HG03175 (cell line): ENCODE results near the gene CCDC154.

Experiments used
- ATAC-seq: cut with Tn5 transposase; IDR thresholded peaks from one replicate; pipeline ENCODE4 v1.9.1; 2021; ENCODE audit warnings: mild to moderate bottlenecking, moderate library complexity; ENCODE audit not compliant: unreplicated experiment

Gene CCDC154

DNA sequence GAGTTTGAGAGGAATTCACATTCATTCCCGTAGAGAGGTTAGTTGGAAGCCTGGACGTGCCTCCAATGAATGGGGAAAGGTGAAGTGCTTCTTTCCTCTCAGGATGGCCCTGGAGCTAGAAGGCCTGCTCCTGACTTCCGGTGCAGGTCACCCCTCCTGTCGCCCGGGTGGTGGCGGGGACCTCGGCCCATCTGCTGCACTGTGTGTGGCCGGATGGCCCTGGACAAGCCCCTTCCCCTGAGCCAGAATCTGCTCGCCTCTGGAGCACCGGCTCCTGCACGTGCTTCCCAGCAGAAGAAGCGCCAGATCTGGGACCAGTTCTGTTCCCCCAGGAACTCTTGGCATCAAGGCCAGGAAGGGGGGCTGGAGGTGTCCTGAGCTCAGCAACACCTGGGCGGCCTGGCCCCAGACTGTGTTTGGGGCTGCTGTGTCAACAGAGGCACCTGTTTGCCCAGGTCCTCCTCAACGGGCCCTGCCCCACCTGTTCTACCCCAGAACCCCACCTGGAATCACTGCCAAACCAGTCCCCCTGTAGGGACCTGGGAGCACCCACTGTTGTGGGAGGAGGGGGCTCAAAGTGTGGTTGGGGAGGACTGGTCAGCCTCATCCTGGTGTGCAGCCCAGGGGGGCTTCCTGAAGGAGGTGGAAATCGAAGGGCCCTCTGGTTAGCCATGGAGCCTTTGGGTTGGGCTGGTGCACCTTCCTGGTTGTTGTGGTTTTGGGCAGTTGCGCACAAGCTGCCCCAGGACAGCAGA is 18.6 kb downstream of the CCDC154 start:
- no peak for ATAC-seq

DNA sequence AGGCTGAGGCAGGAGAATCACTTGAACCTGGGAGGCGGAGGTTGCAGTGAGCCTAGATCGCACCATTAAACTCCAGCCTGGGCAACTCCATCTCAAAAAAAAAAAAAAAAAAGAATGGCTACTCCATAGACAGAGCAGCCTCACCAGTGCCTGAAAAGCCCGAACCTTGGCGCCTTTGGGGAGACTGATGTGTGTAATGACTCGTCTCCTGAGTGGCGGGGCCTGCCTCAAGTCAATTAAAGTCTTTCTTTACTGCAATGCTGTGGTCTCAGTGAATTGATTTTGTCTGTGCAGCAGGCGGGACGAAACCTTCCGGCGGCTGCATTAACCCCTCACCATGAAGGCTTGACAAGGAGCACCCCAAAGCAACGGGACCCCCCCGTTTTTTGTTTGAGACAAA is 20.3 kb downstream of the CCDC154 start:
- ATAC-seq, result no peak

DNA sequence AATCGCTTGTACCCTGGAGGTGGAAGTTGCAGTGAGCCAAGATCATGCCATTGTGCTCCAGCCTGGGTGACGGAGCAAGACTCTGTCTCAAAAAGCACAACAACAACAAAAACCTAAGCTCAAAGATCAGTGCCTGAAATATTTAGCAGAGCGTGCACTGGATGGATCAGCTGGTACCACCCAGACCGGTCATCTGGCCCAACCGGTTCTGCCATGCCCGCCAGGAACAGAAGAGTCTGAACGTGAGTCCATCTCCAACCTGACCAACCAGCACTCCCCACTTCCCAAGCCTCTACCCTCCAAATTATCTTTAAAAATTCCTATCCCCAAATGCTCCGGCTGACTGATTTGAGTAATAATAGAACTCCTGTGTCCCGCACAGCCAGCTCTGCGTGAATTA is 22.3 kb downstream of the CCDC154 start:
- no peak for ATAC-seq

DNA sequence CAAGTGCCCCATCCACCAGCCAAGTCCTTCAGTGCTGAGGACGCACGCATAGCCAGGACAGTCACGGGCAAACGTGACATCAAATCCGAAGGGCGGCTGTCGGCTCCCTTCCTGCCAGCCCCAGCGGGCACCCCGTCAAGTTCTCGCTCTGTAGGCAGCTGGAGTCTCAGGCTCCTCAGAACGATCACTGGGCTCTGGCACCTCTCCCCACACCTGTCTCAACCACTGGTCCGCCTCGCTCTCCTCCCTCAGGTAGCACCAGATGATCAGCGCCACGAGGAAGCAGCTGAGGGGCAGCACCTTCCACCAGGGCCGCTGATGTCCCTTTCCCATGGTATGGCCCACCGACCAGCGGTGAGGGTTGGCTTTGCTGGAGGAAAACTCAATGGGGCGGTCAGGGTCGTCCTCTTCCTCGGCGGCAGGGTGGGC is 24.2 kb downstream of the CCDC154 start:
- no peak for ATAC-seq

DNA sequence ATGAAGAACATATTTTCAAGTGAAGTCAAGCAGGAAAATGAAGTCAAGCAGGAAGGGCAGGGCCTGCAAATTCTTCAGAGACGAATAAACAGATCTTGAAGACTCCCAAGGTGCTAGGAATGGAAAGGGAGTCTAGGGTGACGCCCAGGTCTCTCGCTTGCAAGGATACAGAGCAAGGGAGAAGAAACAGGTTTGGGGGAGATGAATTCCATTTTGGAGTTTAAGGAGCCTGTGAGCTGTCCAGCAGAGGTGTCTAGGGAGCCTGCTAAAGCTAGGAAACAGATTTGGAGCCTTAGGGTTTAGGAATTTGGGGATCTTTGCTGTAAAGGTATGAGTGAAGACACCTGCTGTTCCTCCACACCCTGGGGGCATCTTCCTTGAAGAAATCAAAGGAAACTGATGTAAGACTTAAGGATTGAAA is 27.8 kb downstream of the CCDC154 start:
- no peak for ATAC-seq

DNA sequence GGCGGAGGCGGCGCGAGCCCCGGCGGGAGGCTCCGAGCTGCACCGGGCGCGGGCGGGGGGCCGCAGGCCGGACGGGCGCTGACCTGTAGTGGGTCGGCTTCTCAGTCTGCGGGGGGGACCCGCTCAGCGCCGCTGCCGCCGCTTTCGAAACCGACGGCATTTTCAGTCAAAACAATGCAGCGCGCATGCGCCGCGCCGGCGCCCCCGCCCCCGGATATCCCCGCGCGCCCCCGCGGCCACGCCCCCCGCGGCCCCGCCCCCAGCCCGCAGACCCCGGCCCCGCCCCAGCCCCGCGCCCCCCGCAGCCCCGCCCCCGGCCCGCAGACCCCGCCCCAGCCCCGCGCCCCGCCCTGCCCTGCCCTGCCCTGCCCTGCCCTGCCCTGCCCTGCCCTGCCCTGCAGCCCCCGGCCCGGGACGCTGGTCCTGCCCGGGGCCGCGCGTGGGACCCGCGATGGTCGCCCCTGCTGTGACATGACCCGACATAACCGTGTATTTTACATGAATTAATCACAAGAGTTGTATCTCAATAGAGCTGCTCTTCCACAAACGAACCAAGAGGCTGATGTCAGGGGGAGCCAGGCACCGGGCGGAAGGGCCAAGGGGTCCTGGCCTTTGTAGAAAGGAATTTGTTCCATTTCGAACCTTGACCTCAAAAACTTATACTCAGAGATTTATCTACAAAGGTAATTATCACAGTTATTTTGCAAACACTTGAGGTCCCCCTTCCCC is 29.7 kb downstream of the CCDC154 start, which contains the start of gene UNKL:
UNKL (minus strand) TSS at position 173 of the 729 bp plus-strand sequence; CDS start at position 160, 13 bp downstream.
- ATAC-seq, result peak; percentile 56

DNA sequence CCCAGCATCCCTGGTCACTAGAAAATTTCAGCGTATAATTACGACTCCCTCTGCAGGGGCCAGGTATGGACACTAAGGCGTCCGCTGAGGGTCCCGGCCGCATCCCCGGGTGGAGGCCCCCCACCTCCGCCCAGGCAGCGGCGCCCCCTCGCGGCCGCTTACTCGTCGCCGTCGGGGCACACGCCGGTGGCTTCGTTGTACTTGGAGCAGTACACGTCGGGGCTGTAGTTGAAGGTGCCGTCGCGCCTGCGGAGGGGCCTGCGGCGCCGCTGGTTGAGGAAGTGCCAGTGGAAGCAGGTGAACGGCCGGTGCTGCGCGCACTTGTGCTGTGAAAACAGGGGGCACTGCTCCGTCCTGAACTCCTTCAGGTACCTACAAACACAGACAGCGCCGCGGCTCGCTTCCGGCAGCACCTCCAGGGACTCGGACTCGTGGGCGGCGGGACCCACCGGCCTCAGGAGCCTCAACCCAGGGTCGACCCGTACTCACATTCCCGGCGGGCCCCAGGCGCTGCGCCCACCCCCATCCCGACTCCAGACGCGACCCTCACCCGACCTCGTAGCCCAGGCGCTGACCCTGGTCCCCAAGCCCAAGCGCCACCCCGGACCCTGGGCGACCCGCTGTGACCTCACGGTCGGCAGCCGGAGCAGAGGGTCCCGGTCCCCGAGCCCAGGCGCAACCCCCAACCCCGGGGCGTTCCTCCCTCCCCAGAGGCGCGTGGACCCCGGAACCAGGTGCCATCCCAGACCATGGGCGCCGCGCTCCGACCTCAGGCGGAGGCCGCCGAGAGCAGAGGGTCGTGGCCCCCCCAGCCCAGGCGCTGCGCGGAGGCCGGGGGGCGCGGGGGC is 30.4 kb downstream of the CCDC154 start:
- ATAC-seq, result peak; percentile 39

DNA sequence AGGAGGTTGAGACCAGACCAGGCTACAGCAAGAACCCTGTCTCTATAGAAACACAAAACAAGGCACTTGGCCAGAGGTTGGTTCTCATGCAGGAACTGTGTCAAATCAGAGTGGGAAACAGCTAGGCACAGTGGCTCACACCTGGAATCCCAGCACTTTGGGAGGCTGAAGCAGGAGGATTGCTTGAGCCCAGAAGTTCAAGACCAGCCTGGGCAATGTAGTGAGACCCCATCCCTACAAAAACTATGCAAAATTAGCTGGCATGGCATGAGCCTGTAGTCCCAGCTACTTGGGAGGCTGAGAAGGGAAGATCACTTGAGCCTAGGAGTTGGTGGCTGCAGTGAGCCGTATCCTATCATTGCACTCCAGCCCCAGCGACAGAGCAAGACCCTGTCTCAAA is 31.5 kb downstream of the CCDC154 start:
- no peak for ATAC-seq

DNA sequence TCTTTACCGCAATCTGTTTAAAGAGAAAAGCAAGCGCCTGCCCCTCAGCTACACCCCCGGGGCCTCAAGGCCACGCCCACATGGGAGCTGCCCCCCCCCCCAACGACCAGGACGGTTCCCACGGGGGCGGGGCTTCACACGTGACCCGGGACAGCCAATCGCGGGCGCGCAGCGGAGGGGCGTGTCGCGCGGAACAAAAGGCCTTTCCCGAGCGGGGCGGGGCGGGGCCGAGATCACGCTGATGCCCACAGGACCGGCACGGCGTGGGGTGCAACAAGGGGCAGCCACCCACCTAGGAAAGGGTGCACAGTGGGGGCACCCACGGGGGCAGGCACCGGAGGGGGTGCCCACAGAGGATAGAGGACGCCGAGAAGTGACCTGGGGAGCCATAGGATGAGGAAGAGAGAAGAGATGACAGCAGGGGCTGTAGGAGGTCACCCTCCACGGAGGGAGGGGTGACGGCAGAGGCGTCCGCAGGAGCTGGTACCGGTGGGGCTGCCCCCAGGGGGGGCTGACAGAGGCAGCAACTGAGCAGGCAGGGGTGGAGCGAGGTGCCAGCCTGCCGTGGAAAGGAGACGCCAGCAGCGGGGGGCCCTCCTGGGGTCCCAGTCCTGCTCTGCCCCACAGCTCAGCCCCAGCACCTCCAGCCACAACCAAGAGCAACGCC is 36.1 kb downstream of the CCDC154 start:
- peak; percentile 72 for ATAC-seq

DNA sequence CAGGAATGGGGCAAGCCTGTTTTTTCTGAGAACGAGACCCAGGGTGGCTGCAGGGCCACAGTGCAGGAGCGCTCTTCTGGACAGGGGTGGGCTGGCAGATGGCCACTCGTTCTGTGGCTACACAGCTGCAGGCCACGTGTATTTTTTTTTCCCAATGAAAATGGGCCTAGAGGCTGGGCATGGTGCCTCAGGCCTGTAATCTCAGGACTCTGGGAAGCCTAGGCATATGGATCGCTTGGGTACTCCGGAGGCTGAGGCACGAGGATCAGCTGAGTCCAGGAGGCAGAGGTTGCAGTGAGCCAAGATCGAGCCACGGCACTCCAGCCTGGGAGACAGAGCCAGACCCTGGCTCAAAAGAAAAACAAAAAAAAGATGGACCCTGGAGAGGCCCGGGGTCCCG is 36.6 kb downstream of the CCDC154 start:
- ATAC-seq, result no peak

DNA sequence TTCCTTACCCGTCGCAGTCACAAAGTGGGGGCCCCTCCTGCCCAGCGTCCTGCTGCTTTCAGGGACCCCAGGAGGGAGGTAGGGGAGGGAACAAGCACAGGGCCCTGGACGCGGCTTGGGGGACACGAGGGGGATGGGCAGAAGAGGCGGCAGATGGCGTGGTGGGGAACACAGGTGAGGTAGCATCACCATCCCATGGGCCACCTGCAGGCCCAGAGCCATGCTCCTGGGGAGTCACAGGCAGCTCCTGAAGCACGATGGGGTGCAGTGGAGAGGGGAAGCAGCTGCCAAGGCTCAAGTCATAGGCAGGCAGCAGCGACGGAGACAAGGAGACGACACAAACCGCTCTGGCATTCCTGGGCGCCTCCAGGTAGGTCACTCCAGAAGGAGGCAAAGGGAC is 40.6 kb downstream of the CCDC154 start:
- no peak for ATAC-seq

DNA sequence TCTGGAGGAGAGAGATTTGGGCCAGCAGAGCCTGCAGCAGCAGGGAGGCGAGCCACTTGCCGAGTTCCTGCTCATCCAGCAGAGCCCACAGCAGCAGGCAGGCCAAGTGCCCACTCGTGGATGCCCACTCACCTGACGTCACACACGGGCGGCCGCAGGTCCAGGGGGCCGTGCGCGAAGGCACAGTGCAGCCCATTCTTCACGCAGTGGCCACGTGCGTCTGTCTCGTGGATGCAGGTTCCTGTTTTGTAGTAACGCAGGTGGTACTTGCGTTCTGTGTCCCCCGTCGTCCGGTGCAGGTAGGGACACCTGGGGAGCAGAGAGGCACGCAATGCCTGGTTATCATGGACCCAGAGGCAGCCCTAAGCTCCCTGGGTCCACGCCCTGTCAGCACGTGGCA is 41.3 kb downstream of the CCDC154 start:
- ATAC-seq, result no peak

DNA sequence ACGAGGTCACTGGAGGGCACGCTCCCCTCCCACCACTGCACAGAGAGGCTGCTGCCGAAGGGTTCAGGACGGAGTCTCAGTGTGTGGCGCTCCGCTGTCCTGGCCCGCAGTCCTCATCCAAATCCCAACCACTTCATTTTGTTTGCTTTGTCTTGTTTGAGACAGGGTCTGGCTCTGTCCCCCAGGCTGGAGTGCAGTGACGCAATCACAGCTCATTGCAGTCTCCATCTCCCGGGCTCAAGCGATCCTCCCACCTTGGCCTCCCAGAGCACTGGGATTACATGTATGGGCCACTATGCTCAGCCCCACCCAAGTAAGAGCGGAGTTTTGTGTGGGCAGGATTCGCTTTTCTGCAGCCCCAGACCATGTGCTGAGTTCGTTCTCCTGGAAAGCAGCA is 42.6 kb downstream of the CCDC154 start:
- ATAC-seq, result no peak

DNA sequence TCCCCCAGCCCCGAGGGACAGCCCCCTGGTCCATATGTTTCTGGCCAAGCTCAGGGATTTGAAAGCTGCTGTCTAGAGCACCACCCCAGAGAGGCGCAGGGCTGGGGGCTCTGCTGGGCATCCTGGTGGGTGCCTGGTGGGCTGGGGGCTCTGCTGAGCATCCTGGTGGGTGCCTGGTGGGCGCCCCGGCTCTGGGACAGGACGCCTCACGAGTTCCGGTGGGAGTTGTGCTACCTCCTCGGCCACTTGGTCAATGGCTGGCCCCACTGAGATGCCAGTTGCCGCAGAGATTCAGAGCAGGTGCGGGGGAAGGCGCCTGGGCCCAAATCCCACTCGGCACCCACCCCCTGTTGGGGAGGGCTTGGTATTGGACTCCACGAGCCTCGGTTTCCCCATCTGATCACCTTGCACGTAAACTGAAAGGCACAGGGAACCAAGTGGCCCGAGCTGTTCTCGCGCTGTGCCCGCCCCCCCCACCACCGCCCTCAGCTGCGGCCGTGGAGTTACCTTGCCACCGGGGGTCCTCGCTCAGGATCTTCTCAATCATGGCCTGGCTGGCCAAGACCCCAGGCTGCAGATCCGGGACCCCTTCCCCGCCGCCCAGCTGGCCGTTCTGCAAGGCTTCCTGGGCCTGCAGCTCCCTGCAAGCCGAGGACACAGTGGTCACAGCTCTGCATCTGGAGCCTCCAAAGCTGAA is 43.1 kb downstream of the CCDC154 start:
- ATAC-seq, result no peak

DNA sequence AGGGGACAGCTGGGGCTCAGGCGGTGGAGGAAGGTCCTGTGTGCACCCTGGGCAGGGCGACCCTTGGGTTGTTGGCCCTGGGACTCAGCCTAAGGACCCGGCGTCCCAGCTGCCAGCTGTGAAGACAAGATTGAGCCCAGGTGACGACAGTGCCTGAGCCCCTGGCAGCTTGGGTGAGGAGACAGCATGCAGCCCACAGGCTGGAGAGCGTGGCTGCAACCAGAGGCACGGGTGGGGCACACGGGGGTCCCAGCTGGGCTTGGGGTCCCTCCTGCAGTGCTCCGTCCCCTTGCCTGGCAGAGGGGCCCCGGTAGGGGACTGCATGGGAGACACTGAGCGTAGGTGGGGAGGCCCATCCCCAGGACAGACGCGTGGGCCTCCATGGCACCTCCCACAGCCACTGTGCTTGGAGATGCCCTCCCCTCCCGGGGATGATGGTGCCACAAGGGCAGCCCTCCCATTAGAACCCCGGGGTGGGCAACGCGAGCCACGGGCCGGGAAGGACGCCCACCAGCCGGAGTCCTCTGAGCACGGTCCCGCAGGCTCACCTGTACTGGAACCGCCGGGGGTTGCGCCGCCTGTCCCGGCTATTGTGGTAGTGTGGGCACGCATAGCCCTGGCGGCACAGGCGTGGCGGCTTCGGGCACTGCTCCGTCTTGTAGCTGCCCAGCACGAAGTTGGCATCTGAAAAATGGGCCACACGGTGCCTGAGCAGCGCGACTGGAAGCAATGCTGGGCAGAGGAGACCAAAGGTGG is 45.4 kb downstream of the CCDC154 start:
- ATAC-seq, result no peak

DNA sequence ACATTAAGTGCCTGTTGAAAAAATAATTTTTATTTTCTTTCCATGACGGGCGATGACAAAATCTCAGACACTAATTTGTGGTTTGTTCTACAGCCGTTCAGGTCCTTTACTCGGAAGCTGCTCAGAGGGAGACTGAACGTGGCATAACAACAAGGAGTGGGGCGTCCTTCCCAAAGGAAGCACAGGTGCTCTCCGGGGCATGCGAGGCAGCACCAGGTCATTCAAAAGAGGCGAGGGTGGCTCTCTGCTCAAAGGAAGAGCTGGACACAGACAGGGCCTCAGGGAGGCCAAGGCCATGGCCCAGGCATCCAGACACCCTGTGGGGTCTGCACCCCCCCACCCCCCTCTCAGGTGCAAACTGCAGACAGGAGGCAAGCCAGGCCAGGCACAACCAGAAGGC is 46.0 kb downstream of the CCDC154 start:
- no peak for ATAC-seq

DNA sequence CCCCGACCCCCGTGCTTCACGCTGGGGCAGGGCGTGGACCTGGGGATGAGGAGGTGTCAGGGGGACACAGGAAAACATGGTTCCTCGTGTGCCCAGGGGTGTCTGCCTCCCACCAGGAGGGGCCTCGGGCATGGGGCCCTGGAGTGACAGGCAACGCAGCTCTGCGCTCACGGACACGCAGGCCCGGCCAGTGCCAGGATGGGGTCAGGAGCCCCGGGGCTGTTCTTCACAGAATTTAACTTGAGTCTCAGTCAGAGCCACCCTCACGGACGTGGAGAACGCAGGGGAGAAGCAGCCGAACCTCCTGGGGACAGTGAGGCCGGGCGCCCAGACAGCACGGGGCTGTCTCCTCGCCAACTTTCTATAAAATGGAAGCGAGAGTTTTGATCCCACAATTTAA is 46.6 kb downstream of the CCDC154 start:
- ATAC-seq, result no peak

DNA sequence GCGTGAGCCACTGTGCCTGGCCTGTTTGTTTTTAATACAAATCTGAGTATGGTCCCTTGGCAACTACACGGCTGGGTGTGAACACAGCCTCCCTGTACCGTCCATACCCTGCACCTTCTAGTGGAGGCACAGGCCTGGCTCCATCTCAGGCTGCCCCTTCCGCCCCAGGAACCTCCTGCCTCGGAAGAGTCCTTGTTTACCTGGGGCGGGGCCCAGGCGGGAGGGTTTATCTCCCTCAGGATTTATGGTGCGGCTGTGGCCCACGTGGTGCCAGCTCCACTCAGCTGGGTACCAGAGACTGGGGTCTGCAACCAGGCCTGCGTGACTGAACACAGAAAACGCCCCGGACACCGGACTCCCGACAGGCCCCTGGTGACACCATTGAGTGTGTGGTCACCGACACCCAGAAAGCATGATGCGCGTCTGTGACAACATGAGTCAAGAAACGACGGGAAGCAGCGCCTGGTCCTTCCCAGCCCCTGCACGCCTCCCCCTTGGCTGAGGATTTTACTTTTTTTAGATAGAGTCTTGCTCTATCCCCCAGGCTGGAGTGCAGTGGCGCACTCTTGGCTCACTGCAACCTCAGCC is 48.8 kb downstream of the CCDC154 start:
- ATAC-seq, result no peak

DNA sequence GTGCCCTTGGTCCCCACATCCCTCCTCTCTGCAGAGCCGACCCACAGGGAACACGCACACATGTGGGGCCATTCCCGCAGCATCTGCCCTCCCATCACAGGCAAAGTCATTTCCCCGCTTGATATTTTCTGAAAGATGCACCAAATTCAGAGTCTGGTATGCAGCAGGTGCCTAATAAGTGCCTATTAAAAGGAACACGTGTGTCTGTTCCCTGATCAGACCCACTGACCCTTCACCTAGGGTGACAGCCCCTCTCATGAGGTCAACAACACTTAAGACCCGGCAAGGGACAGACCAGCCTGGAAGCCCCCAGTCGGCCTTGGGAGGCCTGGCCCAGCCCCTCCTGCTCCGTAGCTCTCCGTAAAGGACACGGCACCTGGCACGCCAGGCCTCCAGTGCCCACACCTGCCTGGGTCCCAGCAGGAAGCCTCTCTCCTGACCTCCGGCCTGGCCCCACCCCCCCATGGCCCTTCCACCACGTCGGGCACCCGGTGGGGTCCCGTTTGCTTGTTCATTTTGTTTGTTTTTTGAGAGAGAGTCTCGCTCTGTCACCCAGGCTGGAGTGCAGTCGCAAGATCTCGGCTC is 49.9 kb downstream of the CCDC154 start:
- ATAC-seq, result no peak
